Upper lobe of left lung (tissue), 6 donors: ENCODE data around the gene ARHGAP1. TPM values are rescaled to one million over a fixed set of nuclear protein-coding genes. Genes with fewer than 3 reads are reported as not detected.

Source experiments
- ATAC-seq, 2 donors: fragments of 200-7000 bp; cut with Tn5 transposase; one replicate each; pipeline ENCODE4 v1.9.1; 2022; ENCODE audit warnings: mild to moderate bottlenecking in 2 of 2, moderate library complexity in 2 of 2; ENCODE audit not compliant: low FRiP score in 2 of 2
- DNase-seq, 2 donors: peaks; one replicate each; pipeline ENCODE4 v3.0.0-alpha.2; 2019 to 2020
- H3K27ac ChIP-seq, 4 donors: fragments of 200-600 bp; sonication (generic); one replicate each; pipeline ENCODE4 v1.5.1; 2016 to 2019
- H3K27me3 ChIP-seq, 4 donors: fragments of 200-600 bp; sonication (generic); one replicate each; pipeline ENCODE4 v1.5.1; 2017 to 2019
- H3K36me3 ChIP-seq, 4 donors: fragments of 200-600 bp; sonication (generic); one replicate each; pipeline ENCODE4 v1.5.1; 2016 to 2019
- H3K4me1 ChIP-seq, 4 donors: fragments of 200-600 bp; sonication (generic); one replicate each; pipeline ENCODE4 v1.5.1; 2018 to 2019
- H3K4me3 ChIP-seq, 4 donors: fragments of 200-600 bp; sonication (generic); one replicate each; pipeline ENCODE4 v1.5.1; 2017 to 2019; ENCODE audit warnings: mild to moderate bottlenecking in 2 of 4, moderate library complexity in 1 of 4
- H3K9me3 ChIP-seq, 4 donors: fragments of 200-600 bp; sonication (generic); one replicate each; pipeline ENCODE4 v1.5.1; 2018 to 2019
- CTCF ChIP-seq, 6 experiments: fragments of 450-650 bp in 4 of 6; fragments of 200-600 bp in 2 of 6; sonication (generic) in 2 of 6; IDR thresholded peaks; one replicate each; pipeline ENCODE4 v1.5.1; 2016 to 2019; ENCODE audit warnings: antibody characterized with exemption in 6 of 6
- EP300 ChIP-seq, 4 donors: sonication (generic); formaldehyde crosslinking; IDR thresholded peaks; one replicate each; pipeline ENCODE4 v1.5.1; 2017; ENCODE audit warnings: antibody characterized with exemption in 4 of 4, control low read depth in 2 of 4
- POLR2A ChIP-seq, 4 donors: fragments of 450-650 bp; IDR thresholded peaks; one replicate each; pipeline ENCODE4 v1.5.1; 2016 to 2017; ENCODE audit warnings: antibody characterized with exemption in 4 of 4, mild to moderate bottlenecking in 2 of 4
- POLR2AphosphoS5 ChIP-seq, 2 donors: sonication (generic); formaldehyde crosslinking; IDR thresholded peaks; one replicate each; pipeline ENCODE4 v1.5.1; 2017; ENCODE audit warnings: antibody characterized with exemption in 2 of 2
- WGBS, 2 donors: methylation state at CpG; one replicate each; pipeline ENCODE4 v1.1.5; 2017 to 2018; 5-methylcytosine and 5-hydroxymethylcytosine counted together
- total RNA-seq, 6 donors: library from RNA; depleted of rRNA in 4 of 6; stranded (reverse); fragments of >200 nt in 4 of 6; gene quantifications; one replicate each; pipeline versions ENCODE4 v1.1.0 to v1.2.1, GENCODE V29; 2016 to 2021
- donor health status: DM: no; HTN: no; CAD: no; lungs with moderate emphysema.
- donor health status: DM: no; HTN: yes; CAD: no; lungs with severe emphysema.

The ARHGAP1 gene
- total RNA-seq, 6 donors from 2014 or later: 33.8 to 81.8 (median 50.7) TPM

- H3K4me3 ChIP-seq: no peak overlapping the region
- 87 to 93% methylated on average over 3 to 6 of the region's 6 CpGs for WGBS, 2 donors
- no peaks in the 10 kb centered on the region for H3K9me3 ChIP-seq
- peaks cover 15 to 57% (median 49%) of the 10 kb centered on the region in 4 donors for H3K36me3 ChIP-seq
- ATAC-seq (no peak), DNase-seq (no peak)
- TF ChIP-seq POLR2A (IDR thresholded peaks at IDR 0.05) (no peak), POLR2AphosphoS5 (IDR thresholded peaks at IDR 0.05) (no peak), CTCF (IDR thresholded peaks at IDR 0.05) (no peak), EP300 (IDR thresholded peaks at IDR 0.05) (no peak)
- peaks cover 13 to 29% (median 27%) of the 10 kb centered on the region in 4 donors for H3K4me1 ChIP-seq
- no peaks in the 10 kb centered on the region for H3K27me3 ChIP-seq
- peak overlapping the region in 3 of 4 donors; percentile 14 to 53 (median 23) for H3K27ac ChIP-seq
Measured at GRCh38 chr11:46694072-46694471, 6.3 kb downstream of the ARHGAP1 start.

- H3K27ac ChIP-seq: peak overlapping the region in 2 of 4 donors; percentile 14 to 53
- H3K36me3 ChIP-seq: peaks cover 15 to 59% (median 50%) of the 10 kb centered on the region in 4 donors
- TF ChIP-seq POLR2A (IDR thresholded peaks at IDR 0.05): no peak
- no peak for TF ChIP-seq CTCF (IDR thresholded peaks at IDR 0.05)
- no peak for TF ChIP-seq EP300 (IDR thresholded peaks at IDR 0.05)
- no peak for TF ChIP-seq POLR2AphosphoS5 (IDR thresholded peaks at IDR 0.05)
- 80 to 83% methylated on average over 1 of the region's 2 CpGs for WGBS, 2 donors
- H3K27me3 ChIP-seq: no peaks in the 10 kb centered on the region
- no peaks in the 10 kb centered on the region for H3K9me3 ChIP-seq
- peaks cover 9 to 24% (median 22%) of the 10 kb centered on the region in 4 donors for H3K4me1 ChIP-seq
- no peak overlapping the region for H3K4me3 ChIP-seq
- ATAC-seq (peak in 1 of 2 donors; percentile 53), DNase-seq (no peak)
Measured at GRCh38 chr11:46693597-46694012, 6.8 kb downstream of the ARHGAP1 start.

- H3K27me3 ChIP-seq: no peaks in the 10 kb centered on the region
- ATAC-seq: no peak
- DNase-seq: no peak
- TF ChIP-seq CTCF (IDR thresholded peaks at IDR 0.05) (no peak), EP300 (IDR thresholded peaks at IDR 0.05) (no peak), POLR2AphosphoS5 (IDR thresholded peaks at IDR 0.05) (no peak), POLR2A (IDR thresholded peaks at IDR 0.05) (no peak)
- no peaks in the 10 kb centered on the region for H3K9me3 ChIP-seq
- 90 to 93% methylated on average over 4 of the region's 4 CpGs for WGBS, 2 donors
- H3K27ac ChIP-seq: no peak overlapping the region
- peaks cover 10 to 14% (median 12%) of the 10 kb centered on the region in 4 donors for H3K4me1 ChIP-seq
- peaks cover 18 to 68% (median 58%) of the 10 kb centered on the region in 4 donors for H3K36me3 ChIP-seq
- no peak overlapping the region for H3K4me3 ChIP-seq
Measured at GRCh38 chr11:46692450-46692849, 8.0 kb downstream of the ARHGAP1 start.

- H3K36me3 ChIP-seq: peaks cover 19 to 76% (median 69%) of the 10 kb centered on the region in 4 donors
- DNase-seq: no peak
Measured at GRCh38 chr11:46690702-46691101, 9.7 kb downstream of the ARHGAP1 start.

More at GRCh38 chr11:46690702-46691101, 9.7 kb downstream of the ARHGAP1 start:
- H3K4me1 ChIP-seq: peaks cover 0 to 12% (median 2%) of the 10 kb centered on the region in 4 donors
- WGBS, 2 donors: 96 to 100% methylated on average over 1 of the region's 1 CpG
- no peaks in the 10 kb centered on the region for H3K27me3 ChIP-seq
- no peak for TF ChIP-seq POLR2A (IDR thresholded peaks at IDR 0.05)
- no peak for TF ChIP-seq EP300 (IDR thresholded peaks at IDR 0.05)
- TF ChIP-seq CTCF (IDR thresholded peaks at IDR 0.05): no peak
- TF ChIP-seq POLR2AphosphoS5 (IDR thresholded peaks at IDR 0.05): no peak
- H3K27ac ChIP-seq: no peak overlapping the region
- no peak for ATAC-seq
- no peak overlapping the region for H3K4me3 ChIP-seq
- H3K9me3 ChIP-seq: no peaks in the 10 kb centered on the region
